Epithelial cell of proximal tubule (primary cell): ENCODE results near the gene HPGD. TPM values are rescaled to one million over a fixed set of nuclear protein-coding genes. Genes with fewer than 3 reads are reported as not detected.

Experiments used
- DNase-seq: peaks from one replicate; pipeline ENCODE4 v3.0.0-alpha.2; 2011; ENCODE audit warnings: low read depth
- H3K4me3 ChIP-seq: 2 replicates; pipeline ENCODE4 v1.5.1; 2011; ENCODE audit warnings: low read depth, mild to moderate bottlenecking, low read length
- total RNA-seq: library from RNA; depleted of rRNA; stranded (reverse); fragments of >200 nt; gene quantifications from 2 replicates; pipeline ENCODE4 v1.2.3, GENCODE V29; 2015
- TF ChIP-seq, protein P1 (sequence below): conservative IDR thresholded peaks from 2 replicates; pipeline ENCODE4 v1.5.1; 2012; ENCODE audit warnings: low read depth, mild to moderate bottlenecking, low read length

Gene HPGD
- total RNA-seq, 1 donor from 2014 or later = 2.8 TPM

DNA sequence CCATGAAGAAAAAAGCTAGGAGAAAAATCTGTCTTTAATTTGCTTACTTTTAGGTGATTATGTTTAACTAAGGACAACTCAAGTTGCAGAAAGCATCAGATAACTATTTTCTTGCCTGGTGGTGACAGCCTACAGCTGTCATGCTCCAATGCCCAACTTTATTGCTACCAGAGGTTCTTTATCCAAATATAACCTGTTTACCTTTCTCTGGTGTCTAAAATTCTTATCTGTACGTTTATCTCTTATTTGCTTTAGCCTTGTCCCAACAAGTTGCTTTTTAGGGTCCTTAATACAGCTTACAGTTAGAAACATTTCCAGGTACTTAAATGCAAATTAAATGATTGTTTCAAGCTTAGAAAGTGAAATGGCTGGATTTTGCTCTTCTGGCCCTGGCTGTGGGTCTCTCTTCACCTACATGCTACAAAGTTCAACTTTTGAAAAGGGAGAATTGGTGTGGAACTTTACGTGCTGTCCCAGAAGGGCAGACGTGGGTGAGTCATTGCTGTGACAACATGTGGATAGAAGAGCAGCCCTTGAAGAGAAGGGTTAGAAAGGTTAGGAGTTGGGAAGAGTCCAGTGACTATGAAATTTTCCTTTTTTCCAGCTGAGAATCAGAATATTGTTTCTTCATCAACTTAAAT lies 60.7 kb downstream of the HPGD start:
- no peak for DNase-seq
- TF ChIP-seq, protein P1, sequence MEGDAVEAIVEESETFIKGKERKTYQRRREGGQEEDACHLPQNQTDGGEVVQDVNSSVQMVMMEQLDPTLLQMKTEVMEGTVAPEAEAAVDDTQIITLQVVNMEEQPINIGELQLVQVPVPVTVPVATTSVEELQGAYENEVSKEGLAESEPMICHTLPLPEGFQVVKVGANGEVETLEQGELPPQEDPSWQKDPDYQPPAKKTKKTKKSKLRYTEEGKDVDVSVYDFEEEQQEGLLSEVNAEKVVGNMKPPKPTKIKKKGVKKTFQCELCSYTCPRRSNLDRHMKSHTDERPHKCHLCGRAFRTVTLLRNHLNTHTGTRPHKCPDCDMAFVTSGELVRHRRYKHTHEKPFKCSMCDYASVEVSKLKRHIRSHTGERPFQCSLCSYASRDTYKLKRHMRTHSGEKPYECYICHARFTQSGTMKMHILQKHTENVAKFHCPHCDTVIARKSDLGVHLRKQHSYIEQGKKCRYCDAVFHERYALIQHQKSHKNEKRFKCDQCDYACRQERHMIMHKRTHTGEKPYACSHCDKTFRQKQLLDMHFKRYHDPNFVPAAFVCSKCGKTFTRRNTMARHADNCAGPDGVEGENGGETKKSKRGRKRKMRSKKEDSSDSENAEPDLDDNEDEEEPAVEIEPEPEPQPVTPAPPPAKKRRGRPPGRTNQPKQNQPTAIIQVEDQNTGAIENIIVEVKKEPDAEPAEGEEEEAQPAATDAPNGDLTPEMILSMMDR = no peak
- H3K4me3 ChIP-seq = no peak overlapping the region

DNA sequence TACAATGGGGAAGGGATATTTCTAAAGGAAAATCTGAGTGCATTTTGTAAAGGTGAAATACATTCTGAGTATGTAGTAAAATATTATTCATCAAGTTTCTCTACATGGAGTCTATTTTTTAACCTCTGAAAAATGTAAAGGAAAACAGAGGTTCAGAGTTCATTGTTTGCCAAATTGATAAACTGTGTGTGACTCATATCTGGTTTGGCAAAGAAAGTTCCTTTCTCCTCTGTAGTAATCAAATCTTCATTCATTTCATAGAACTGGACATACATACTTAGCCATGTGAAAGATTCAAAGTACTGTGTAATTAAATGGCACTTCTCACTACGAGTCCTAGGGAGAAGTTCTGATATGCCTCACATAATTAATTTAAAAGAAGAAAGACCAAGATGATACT lies 61.6 kb downstream of the HPGD start:
- DNase-seq = no peak
- TF ChIP-seq, protein P1 = no peak
- H3K4me3 ChIP-seq = no peak overlapping the region

DNA sequence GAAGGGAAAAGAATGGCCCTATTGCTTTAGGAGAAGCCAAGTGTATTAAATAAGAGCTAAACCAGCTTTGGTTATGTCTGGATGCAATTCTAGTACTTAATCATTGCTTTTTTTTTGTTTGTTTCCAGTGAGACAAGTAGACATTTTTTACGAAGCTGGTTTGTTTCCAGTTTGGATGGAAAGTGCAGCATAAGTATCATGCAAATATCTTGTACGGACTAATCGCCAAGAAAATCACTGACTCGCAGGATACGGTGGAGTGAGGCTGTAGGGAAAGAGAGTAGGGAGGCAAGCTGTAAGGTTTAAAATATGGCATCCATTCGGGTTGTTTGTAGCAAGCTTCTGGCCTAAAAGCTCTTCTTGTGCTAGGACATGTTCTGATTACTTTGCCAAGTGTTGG lies 64.8 kb downstream of the HPGD start:
- no peak overlapping the region for H3K4me3 ChIP-seq
- TF ChIP-seq, protein P1 = no peak
- DNase-seq = no peak

DNA sequence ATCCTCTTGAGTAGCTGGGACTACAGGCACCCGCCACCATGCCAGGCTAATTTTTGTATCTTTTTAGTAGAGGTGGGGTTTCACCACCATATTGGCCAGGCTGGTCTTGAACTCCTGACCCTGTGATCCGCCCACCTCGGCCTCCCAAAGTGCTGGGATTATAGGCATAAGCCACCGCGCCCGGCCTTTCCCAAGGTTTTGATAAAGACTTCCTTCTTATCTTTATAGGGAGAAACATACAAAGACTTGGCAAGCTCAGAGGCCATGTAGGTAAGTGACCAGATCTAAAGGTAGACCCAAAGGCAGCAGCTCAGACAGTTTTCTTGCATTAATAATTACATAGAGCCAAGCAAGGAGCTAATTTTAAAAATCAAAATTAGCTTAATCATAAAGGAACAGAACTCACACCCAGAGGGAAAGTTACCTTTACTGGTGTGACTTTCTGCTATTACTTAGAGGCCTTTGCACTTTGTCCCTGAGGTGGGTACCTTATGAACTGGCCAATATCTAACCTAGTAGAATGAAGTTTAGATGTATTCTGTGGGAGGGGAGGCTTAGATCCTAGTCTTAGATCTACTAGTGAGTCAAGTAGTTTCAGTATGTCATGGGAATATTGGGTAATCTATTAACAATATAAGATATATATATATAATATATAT lies 67.3 kb downstream of the HPGD start:
- TF ChIP-seq, protein P1 = no peak
- no peak for DNase-seq

GRCh38 chr4:174451718-174452296 lies 70.5 kb downstream of the HPGD start:
- no peak overlapping the region for H3K4me3 ChIP-seq
- DNase-seq = no peak
- TF ChIP-seq, protein P1 = no peak

More for the DNA sequence above, 67.3 kb downstream of the HPGD start:
- H3K4me3 ChIP-seq = no peak overlapping the region

GRCh38 chr4:174450786-174451125 lies 71.5 kb downstream of the HPGD start:
- H3K4me3 ChIP-seq = no peak overlapping the region
- DNase-seq = no peak
- TF ChIP-seq, protein P1 = no peak
